Activated T-cell treated with anti-CD3 and anti-CD28 coated beads, Interleukin-2, amount 50 U/mL, for 72 hours (primary cell): ENCODE results near the gene TAGLN3. TPM values are rescaled to one million over a fixed set of nuclear protein-coding genes. Genes with fewer than 3 reads are reported as not detected.
A peak's percentile ranks its signal among the peaks of the same experiment; 100 is the strongest.

Experiments
- ATAC-seq, 2 donors: fragments of 150-1000 bp; cut with Tn5 transposase; replicated peaks in 1 of 2; 2 replicates each; pipeline ENCODE4 v1.10.0; 2021; ENCODE audit warnings: moderate library complexity in 2 of 2, mild to moderate bottlenecking in 1 of 2
- DNase-seq, 2 donors: peaks; one replicate each; pipeline ENCODE4 v3.0.0; 2021 to 2022; ENCODE audit warnings: mixed read lengths in 1 of 2
- H3K27ac Mint-ChIP-seq: one replicate; pipeline ENCODE4 v1.8.0; 2022; ENCODE audit warnings: mild to moderate bottlenecking, moderate library complexity, mixed read lengths
- H3K27me3 Mint-ChIP-seq: one replicate; pipeline ENCODE4 v1.8.0; 2022; ENCODE audit warnings: low read depth, mixed read lengths
- H3K36me3 Mint-ChIP-seq, 2 donors: one replicate each; pipeline ENCODE4 v1.8.0; 2022; ENCODE audit warnings: mixed read lengths in 2 of 2, mild to moderate bottlenecking in 1 of 2; ENCODE audit not compliant: insufficient read depth in 2 of 2
- H3K4me1 Mint-ChIP-seq: one replicate; pipeline ENCODE4 v1.8.0; 2022; ENCODE audit warnings: low read depth, mixed read lengths
- H3K4me3 Mint-ChIP-seq, 2 donors: one replicate each; pipeline ENCODE4 v1.8.0; 2022; ENCODE audit warnings: mild to moderate bottlenecking in 2 of 2, mixed read lengths in 2 of 2, moderate library complexity in 2 of 2
- H3K9me3 Mint-ChIP-seq, 2 donors: one replicate each; pipeline ENCODE4 v1.8.0; 2022; ENCODE audit warnings: mixed read lengths in 2 of 2
- total RNA-seq, 2 donors: library from RNA; stranded (reverse); gene quantifications; one replicate each; pipeline ENCODE4 v1.2.3, GENCODE V29; 2022

Gene TAGLN3
- total RNA-seq, 2 donors from 2014 or later = 0.31 to 0.51 TPM

GRCh38 chr3:112005091-112005672 lies 6.5 kb downstream of the TAGLN3 start:
- Mint-ChIP-seq H3K27me3 (no peaks in the 10 kb centered on the region), H3K27ac (peak overlapping the region; percentile 0), H3K4me1 (peaks cover 49% of the 10 kb centered on the region), H3K36me3 (no peaks in the 10 kb centered on the region), H3K9me3 (no peaks in the 10 kb centered on the region), H3K4me3 (no peak overlapping the region)
- ATAC-seq (peak in 1 of 2 donors; percentile 9), DNase-seq (no peak)

DNA sequence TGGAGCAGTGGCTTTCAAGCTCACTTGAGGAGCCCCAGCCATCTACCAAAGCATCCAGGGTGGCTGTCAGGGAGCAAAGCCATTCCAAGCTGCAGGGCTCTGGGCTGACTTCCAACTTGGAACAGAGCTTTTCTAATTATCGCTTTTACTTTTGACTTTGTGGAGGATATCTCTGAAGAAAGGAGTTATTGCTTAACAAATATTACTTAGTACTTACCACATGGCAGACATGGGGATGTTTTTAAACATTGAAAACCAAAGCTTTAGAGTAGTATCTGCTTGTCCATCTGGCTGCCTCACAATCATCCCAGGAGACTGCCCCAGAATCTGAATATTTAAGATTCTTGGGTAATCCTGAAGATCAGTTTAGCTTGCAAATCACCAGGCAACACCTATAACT lies 8.9 kb downstream of the TAGLN3 start:
- H3K4me3 Mint-ChIP-seq = no peak overlapping the region
- no peak for DNase-seq
- no peaks in the 10 kb centered on the region for H3K36me3 Mint-ChIP-seq
- no peaks in the 10 kb centered on the region for H3K27me3 Mint-ChIP-seq
- ATAC-seq = no peak
- peaks cover 31% of the 10 kb centered on the region for H3K4me1 Mint-ChIP-seq
- no peak overlapping the region for H3K27ac Mint-ChIP-seq
- no peaks in the 10 kb centered on the region for H3K9me3 Mint-ChIP-seq

DNA sequence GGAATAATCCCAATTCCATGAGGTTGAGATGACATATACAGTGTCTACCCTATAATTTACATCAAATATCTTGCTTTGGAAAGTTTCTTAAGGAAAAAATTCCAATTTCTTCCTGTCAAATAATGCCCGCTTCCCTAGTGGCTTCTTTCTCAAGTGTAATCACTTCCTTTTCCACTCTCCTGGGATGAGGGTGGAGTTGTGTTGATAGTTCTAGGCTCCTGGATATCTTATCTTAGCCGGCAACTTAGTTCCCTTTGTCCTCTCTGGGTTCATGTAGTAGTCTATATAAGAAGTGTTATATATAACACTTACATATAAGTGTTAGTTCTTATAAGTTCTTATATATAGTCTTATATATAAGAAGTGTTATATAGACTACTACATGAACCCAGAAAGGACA lies 10.9 kb downstream of the TAGLN3 start:
- peaks cover 20% of the 10 kb centered on the region for H3K4me1 Mint-ChIP-seq
- no peaks in the 10 kb centered on the region for H3K27me3 Mint-ChIP-seq
- H3K27ac Mint-ChIP-seq = no peak overlapping the region
- H3K36me3 Mint-ChIP-seq = no peaks in the 10 kb centered on the region
- DNase-seq (no peak), ATAC-seq (no peak)
- H3K9me3 Mint-ChIP-seq = no peaks in the 10 kb centered on the region
- H3K4me3 Mint-ChIP-seq = no peak overlapping the region

GRCh38 chr3:112010636-112011035 lies 11.9 kb downstream of the TAGLN3 start:
- Mint-ChIP-seq H3K36me3 (no peaks in the 10 kb centered on the region), H3K4me3 (no peak overlapping the region), H3K4me1 (peaks cover 10% of the 10 kb centered on the region), H3K27me3 (no peaks in the 10 kb centered on the region), H3K9me3 (no peaks in the 10 kb centered on the region), H3K27ac (no peak overlapping the region)
- ATAC-seq (no peak), DNase-seq (no peak)

DNA sequence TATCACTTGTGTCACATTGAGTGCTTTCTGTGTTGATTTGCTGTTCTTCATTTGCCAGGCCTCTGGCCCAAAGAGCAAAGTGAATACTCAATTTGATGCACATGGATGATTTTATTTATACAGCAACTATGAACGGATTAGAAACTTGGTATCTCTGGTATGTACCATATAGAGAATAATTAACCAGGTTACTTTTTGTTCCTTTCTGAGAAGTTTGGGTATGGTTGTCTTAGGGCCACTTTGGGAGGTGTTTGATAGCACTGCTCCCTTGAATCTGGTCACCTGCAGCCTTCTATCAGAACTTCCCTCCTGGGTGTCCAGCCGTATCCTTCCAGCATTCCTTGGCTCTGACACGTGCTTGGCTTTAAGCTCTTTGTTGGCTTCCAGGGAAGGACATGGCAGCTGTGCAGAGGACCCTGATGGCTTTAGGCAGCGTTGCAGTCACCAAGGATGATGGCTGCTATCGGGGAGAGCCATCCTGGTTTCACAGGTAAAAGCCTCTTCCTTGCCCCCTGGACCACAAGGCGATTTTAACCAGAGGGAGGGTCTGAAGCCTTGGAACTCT lies 12.7 kb downstream of the TAGLN3 start:
- Mint-ChIP-seq H3K4me1 (peaks cover 10% of the 10 kb centered on the region), H3K9me3 (no peaks in the 10 kb centered on the region), H3K36me3 (no peaks in the 10 kb centered on the region), H3K27ac (no peak overlapping the region), H3K4me3 (no peak overlapping the region), H3K27me3 (no peaks in the 10 kb centered on the region)
- ATAC-seq (no peak), DNase-seq (no peak)

DNA sequence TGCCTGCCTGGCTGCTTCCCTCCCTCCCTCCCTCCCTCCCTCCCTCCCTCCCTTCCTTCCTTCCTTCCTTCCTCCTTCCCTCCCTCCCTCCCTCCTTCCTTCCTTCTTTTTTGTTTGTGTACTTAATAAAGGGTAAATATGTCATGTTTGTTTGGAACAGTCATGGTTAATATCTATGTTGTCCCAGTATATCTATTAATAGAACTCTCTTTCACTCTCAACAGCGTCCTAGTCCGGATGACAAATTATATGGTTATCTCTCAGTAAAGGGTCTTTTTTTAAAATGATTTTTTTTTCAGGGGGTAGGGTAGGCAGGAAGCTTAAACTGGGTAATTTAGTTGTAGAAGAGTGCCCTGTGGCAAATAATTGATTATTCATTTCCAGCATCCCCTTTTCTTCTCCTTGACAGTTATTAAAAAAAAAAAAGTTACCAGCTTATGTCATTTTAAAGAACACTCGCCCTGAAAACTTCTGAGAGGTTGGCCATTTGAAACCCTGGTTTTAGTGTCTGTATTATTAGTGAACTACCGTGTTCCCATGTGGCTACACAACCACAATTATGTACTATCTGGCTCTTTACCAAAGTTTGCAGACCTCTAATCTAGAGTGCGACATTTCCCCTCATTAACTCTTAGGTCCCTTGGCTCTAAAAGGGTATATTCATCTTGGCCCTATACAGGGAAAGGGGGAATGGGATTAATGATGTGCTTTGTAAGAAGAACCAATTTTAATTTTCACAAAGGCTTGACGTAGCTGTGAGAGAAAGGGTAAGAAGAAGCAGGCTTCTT lies 13.7 kb downstream of the TAGLN3 start:
- peaks cover 16% of the 10 kb centered on the region for H3K4me1 Mint-ChIP-seq
- DNase-seq (no peak), ATAC-seq (no peak)
- H3K36me3 Mint-ChIP-seq = no peaks in the 10 kb centered on the region
- H3K4me3 Mint-ChIP-seq = peak overlapping the region in 1 of 2 donors; percentile 2
- no peak overlapping the region for H3K27ac Mint-ChIP-seq
- no peaks in the 10 kb centered on the region for H3K27me3 Mint-ChIP-seq
- H3K9me3 Mint-ChIP-seq = no peaks in the 10 kb centered on the region

- Mint-ChIP-seq H3K27ac (no peak overlapping the region), H3K9me3 (no peaks in the 10 kb centered on the region), H3K4me3 (peak overlapping the region in 1 of 2 donors; percentile 31), H3K4me1 (peaks cover 16% of the 10 kb centered on the region), H3K36me3 (no peaks in the 10 kb centered on the region), H3K27me3 (no peaks in the 10 kb centered on the region)
- DNase-seq (peak; percentile 64 to 70), ATAC-seq (peak; percentile 88)
Observed at GRCh38 chr3:112013058-112013783, 14.5 kb downstream of the TAGLN3 start.

GRCh38 chr3:112013784-112014143 lies 15.0 kb downstream of the TAGLN3 start:
- H3K27ac Mint-ChIP-seq = no peak overlapping the region
- no peaks in the 10 kb centered on the region for H3K36me3 Mint-ChIP-seq
- H3K27me3 Mint-ChIP-seq = no peaks in the 10 kb centered on the region
- H3K9me3 Mint-ChIP-seq = no peaks in the 10 kb centered on the region
- no peak for DNase-seq
- peak overlapping the region in 1 of 2 donors; percentile 31 for H3K4me3 Mint-ChIP-seq
- ATAC-seq = peak; percentile 22 to 32
- peaks cover 16% of the 10 kb centered on the region for H3K4me1 Mint-ChIP-seq

DNA sequence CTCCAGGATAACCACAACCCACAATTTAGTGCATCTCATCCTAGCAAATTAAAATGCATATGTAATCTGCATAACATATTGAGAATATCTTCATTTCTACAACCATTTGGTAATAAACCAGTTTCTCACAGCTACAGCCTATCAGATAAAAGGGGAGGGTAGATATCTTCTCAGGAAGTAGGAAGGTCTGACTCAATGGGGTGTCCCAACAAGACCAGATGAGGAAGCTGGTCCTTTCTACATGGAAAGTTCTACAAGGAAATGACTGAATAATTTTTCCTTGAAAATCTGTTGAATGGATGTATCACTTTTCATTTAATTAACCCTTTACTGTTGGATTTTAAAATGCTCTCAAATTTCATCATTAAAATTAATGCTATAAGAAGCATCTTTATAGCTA lies 18.4 kb downstream of the TAGLN3 start:
- Mint-ChIP-seq H3K27me3 (no peaks in the 10 kb centered on the region), H3K9me3 (no peaks in the 10 kb centered on the region)

DNA sequence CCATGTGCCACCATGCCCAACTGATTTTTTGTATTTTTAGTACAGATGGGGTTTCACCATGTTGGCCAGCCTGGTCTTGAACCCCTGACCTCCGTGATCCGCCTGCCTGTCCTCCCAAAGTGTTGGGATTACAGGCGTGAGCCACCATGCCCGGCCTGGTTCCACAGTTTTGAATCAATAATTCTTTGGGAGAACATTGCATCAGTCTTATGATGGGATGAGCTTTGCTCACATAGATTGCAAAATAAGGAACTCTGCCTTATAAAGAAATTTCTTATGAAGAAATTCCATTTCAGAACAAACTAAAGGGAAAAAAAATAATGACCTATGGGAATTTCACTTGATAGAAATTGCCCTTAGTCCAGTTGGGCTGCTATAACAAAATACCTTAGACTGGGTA lies 20.0 kb downstream of the TAGLN3 start:
- Mint-ChIP-seq H3K4me1 (peaks cover 10% of the 10 kb centered on the region), H3K27me3 (no peaks in the 10 kb centered on the region), H3K4me3 (no peak overlapping the region), H3K36me3 (no peaks in the 10 kb centered on the region), H3K27ac (no peak overlapping the region), H3K9me3 (no peaks in the 10 kb centered on the region)
- DNase-seq = no peak
- ATAC-seq = no peak

More for the DNA sequence above, 18.4 kb downstream of the TAGLN3 start:
- no peak for ATAC-seq
- Mint-ChIP-seq H3K27ac (no peak overlapping the region), H3K4me1 (peaks cover 16% of the 10 kb centered on the region), H3K4me3 (no peak overlapping the region), H3K36me3 (no peaks in the 10 kb centered on the region)
- DNase-seq = no peak

DNA sequence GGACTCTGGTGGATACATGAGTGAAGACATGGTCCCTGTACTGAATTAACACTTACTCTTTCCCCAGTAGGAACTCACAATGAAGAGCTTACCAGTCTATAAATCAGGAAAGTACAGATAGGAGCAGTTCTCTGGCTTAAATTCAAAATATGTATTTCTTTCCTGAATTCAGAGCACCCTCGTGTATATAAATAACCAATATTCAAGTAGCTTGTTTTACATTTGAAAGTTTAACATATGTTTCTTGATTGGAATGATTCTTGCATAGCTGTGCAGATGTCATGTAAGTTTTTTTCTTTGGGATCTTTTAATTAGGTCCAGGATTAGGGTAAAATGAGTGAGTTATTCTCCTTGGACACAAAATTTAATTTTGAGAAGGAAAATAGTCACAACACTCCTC lies 21.0 kb downstream of the TAGLN3 start:
- Mint-ChIP-seq H3K27me3 (no peaks in the 10 kb centered on the region), H3K4me3 (no peak overlapping the region), H3K9me3 (peaks cover 0 to 1% of the 10 kb centered on the region in 2 donors), H3K4me1 (peaks cover 6% of the 10 kb centered on the region), H3K36me3 (no peaks in the 10 kb centered on the region), H3K27ac (no peak overlapping the region)
- ATAC-seq (no peak), DNase-seq (no peak)

DNA sequence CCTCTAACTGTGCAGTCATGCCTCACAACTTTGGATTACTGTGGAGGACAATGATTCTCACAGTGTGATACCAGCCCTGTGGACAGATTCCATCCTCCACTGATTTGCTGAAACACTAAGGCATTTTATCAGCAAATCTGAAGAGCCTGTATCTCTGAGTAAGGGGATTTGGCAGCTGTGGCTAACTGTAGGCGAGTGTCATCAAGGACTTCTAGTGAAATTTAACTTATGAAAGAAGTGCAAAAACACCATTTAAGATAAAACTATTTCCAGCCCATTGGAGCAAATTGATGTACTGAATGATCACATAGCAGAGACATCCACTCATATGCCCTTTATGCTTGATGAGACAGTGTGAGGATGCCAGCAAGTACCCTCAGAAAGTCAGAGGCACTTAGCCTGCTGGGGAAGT lies 22.0 kb downstream of the TAGLN3 start:
- Mint-ChIP-seq H3K27ac (no peak overlapping the region), H3K36me3 (no peaks in the 10 kb centered on the region), H3K4me3 (no peak overlapping the region), H3K27me3 (no peaks in the 10 kb centered on the region), H3K4me1 (peaks cover 6% of the 10 kb centered on the region), H3K9me3 (peaks cover 0 to 1% of the 10 kb centered on the region in 2 donors)
- ATAC-seq = no peak
- no peak for DNase-seq

DNA sequence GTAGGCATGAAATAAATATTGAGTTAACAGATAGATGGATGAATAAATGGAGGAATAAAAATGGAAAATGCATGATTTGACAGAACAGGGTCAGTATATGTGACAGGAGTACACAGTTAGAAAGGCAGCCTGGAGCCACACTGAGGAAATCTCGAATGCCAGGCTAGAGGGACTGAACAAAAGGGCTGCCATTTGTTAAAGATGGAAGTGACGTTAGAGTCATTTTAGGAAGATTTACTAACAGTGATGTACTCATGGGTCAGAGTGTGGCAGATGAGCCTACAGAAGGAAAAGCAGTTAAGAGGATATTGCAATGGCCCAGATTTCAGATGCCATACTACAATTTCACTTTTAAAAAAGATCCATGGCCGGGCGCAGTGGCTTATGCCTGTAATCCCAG lies 28.4 kb downstream of the TAGLN3 start:
- Mint-ChIP-seq H3K27me3 (no peaks in the 10 kb centered on the region), H3K4me1 (no peaks in the 10 kb centered on the region), H3K36me3 (no peaks in the 10 kb centered on the region), H3K4me3 (no peak overlapping the region), H3K9me3 (peaks cover 0 to 1% of the 10 kb centered on the region in 2 donors), H3K27ac (no peak overlapping the region)
- ATAC-seq (no peak), DNase-seq (no peak)
